Smooth muscle cell (in vitro differentiated cells): Measurements from ENCODE around the gene NEK8. TPM values are rescaled to one million over a fixed set of nuclear protein-coding genes. Genes with fewer than 3 reads are reported as not detected.

ENCODE experiments used
- DNase-seq: peaks from one replicate; lab custom pipeline; 2025; ENCODE audit not compliant: unreplicated experiment; lab: John Stamatoyannopoulos, UW
- H2AFZ ChIP-seq: fragments of 200-600 bp; sonication (generic); 2 replicates; pipeline ENCODE4 v1.6.0; 2016; ENCODE audit warnings: antibody characterized with exemption, low read depth, mild to moderate bottlenecking
- H3F3A ChIP-seq: fragments of 200-600 bp; sonication (generic); 2 replicates; pipeline ENCODE4 v1.6.0; 2017; ENCODE audit warnings: antibody characterized with exemption, low read depth
- H3K27ac ChIP-seq: fragments of 200-600 bp; sonication (generic); 2 replicates; pipeline ENCODE4 v1.5.1; 2016; ENCODE audit warnings: low read depth, mild to moderate bottlenecking
- H3K27me3 ChIP-seq: fragments of 200-600 bp; sonication (generic); 2 replicates; pipeline ENCODE4 v1.6.1; 2016; ENCODE audit warnings: low read depth, mild to moderate bottlenecking
- H3K36me3 ChIP-seq: fragments of 200-600 bp; sonication (generic); 2 replicates; pipeline ENCODE4 v1.5.1; 2016; ENCODE audit warnings: low read depth
- H3K4me1 ChIP-seq: fragments of 200-600 bp; sonication (generic); 2 replicates; pipeline ENCODE4 v1.5.1; 2016; ENCODE audit warnings: low read depth
- H3K4me2 ChIP-seq: fragments of 200-600 bp; sonication (generic); 2 replicates; pipeline ENCODE4 v1.6.0; 2016; ENCODE audit warnings: mild to moderate bottlenecking
- H3K4me3 ChIP-seq: fragments of 200-600 bp; sonication (generic); 2 replicates; pipeline ENCODE4 v1.5.1; 2016; ENCODE audit warnings: mild to moderate bottlenecking
- H3K79me2 ChIP-seq: fragments of 200-600 bp; sonication (generic); 2 replicates; pipeline ENCODE4 v1.6.0; 2016; ENCODE audit warnings: low read depth, mild to moderate bottlenecking
- H3K9ac ChIP-seq: fragments of 200-600 bp; sonication (generic); 2 replicates; pipeline ENCODE4 v1.6.0; 2016; ENCODE audit warnings: low read depth
- H3K9me3 ChIP-seq: fragments of 200-600 bp; sonication (generic); replicated peaks from 2 replicates; pipeline ENCODE4 v1.5.1; 2016; ENCODE audit warnings: low read depth
- H4K20me1 ChIP-seq: fragments of 200-600 bp; sonication (generic); 2 replicates; pipeline ENCODE4 v1.6.0; 2016; ENCODE audit warnings: low read depth
- WGBS: methylation state at CpG from one replicate; pipeline ENCODE4 v1.1.7; 2016; ENCODE audit warnings: low lambda C conversion rate; 5-methylcytosine and 5-hydroxymethylcytosine counted together
- polyA plus RNA-seq: library from polyadenylated mRNA; unstranded; fragments of >200 nt; fragmentation: Nextera tagmentation; extraction: Ambion mirVana; gene quantifications from 2 replicates; pipeline ENCODE4 v1.2.1, GENCODE V29; 2016
- total RNA-seq: library from RNA; depleted of rRNA; stranded (reverse); fragments of >200 nt; gene quantifications from 2 replicates; pipeline ENCODE4 v1.2.3, GENCODE V29; 2014
- TF ChIP-seq, protein P1 (sequence below): fragments of 200-600 bp; sonication (generic); IDR thresholded peaks from 2 replicates; pipeline ENCODE4 v1.5.1; 2017; ENCODE audit warnings: borderline replicate concordance, mild to moderate bottlenecking, antibody characterized with exemption; ENCODE audit not compliant: insufficient read depth, poor library complexity, severe bottlenecking

Gene NEK8
- total and polyA plus RNA-seq, 2 experiments from 2014 or later, result 2.8 to 4.6 TPM

DNA sequence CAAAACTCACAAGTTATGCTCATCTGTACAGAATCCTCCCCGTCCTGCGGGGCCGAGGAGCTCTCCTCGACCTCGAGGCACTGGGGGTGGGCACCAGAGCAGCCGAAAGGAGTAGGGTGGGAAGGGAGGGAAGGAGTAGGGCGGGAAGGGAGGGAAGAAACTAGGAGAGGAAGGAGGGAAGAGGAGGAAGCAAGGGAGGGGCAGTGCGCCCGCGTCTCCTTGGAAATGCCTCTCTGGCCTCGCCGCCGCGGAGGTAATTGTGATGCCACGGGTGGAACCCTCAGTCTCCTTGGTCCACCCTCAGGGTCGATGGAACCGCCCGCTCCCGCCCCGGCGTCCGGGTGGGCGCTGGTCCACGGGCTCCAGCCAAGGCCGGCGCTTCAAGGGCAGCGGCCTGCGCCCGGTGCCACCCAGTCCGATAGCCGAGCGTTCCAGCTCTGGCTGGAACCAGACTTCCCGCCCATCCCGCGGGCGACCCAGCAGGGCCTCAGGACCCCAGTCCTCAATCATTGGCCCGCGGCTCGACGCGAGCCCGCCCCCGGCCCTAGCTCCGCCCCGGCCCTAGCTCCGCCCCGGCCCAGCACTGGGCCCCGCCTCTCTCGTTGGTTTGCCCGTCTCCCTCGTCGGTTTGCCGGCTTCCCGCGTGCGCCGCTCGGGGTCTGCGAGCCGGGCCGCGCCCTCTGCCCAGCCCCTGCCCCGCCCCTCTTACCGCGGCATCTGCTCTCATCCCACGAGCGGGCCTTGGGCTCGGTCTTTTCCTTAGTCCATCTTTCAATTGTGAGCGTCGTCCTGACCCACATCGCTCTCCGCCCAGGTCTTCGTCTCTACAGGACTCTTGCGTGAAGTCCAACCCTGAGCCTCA is 17.5 kb upstream of the NEK8 start:
- Histone ChIP-seq H3K9me3 (no peaks in the 10 kb centered on the region), H2AFZ (no peak overlapping the region), H3K4me2 (peak overlapping the region; percentile 96), H3K9ac (peak overlapping the region; percentile 63), H3K4me1 (peaks cover 13% of the 10 kb centered on the region), H3F3A (peaks cover 29% of the 10 kb centered on the region), H3K27ac (peak overlapping the region; percentile 81), H4K20me1 (peaks cover 17% of the 10 kb centered on the region), H3K79me2 (peaks cover 6% of the 10 kb centered on the region), H3K4me3 (peak overlapping the region; percentile 66), H3K27me3 (no peaks in the 10 kb centered on the region), H3K36me3 (no peaks in the 10 kb centered on the region)
- peak; percentile 87 for DNase-seq
- 0% methylated on average over 49 of the region's 74 CpGs for WGBS
- TF ChIP-seq, protein P1, sequence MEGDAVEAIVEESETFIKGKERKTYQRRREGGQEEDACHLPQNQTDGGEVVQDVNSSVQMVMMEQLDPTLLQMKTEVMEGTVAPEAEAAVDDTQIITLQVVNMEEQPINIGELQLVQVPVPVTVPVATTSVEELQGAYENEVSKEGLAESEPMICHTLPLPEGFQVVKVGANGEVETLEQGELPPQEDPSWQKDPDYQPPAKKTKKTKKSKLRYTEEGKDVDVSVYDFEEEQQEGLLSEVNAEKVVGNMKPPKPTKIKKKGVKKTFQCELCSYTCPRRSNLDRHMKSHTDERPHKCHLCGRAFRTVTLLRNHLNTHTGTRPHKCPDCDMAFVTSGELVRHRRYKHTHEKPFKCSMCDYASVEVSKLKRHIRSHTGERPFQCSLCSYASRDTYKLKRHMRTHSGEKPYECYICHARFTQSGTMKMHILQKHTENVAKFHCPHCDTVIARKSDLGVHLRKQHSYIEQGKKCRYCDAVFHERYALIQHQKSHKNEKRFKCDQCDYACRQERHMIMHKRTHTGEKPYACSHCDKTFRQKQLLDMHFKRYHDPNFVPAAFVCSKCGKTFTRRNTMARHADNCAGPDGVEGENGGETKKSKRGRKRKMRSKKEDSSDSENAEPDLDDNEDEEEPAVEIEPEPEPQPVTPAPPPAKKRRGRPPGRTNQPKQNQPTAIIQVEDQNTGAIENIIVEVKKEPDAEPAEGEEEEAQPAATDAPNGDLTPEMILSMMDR, result no peak

DNA sequence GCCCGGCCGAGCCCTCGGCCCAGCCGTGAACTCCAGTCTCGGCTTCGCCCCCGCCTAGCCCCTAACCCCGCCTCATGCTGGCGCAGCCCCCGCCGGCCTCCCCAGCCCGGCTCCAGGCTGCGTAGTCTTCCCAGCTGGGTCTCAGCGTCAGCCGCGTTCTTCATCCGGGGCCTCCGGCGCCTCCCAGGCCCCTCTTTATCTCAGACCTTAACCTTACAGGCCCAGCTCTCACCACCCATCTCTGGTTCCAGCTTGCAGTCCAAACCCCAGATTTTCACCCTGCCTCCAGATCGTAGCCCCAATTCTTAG is 16.9 kb upstream of the NEK8 start, which contains the start of gene PROCA1:
TSS of gene PROCA1 (minus strand) at position 166 of the 309 bp plus-strand sequence. CDS start 228 bp downstream, outside the sequence.
- H3K9ac ChIP-seq, result peak within 1 kb of the TSS; percentile 63
- WGBS, result 0% methylated on average over 19 of the region's 20 CpGs
- no peaks in the 10 kb centered on the region for H3K9me3 ChIP-seq
- H3K79me2 ChIP-seq, result peaks cover 12% of the 10 kb centered on the region
- H3K4me2 ChIP-seq, result peak within 1 kb of the TSS; percentile 96
- H2AFZ ChIP-seq, result no peak within 1 kb of the TSS
- peak within 1 kb of the TSS; percentile 66 for H3K4me3 ChIP-seq
- H3K27ac ChIP-seq, result peak within 1 kb of the TSS; percentile 81
- TF ChIP-seq, protein P1, result no peak
- no peaks in the 10 kb centered on the region for H3K36me3 ChIP-seq
- peaks cover 23% of the 10 kb centered on the region for H4K20me1 ChIP-seq
- no peaks in the 10 kb centered on the region for H3K27me3 ChIP-seq
- H3F3A ChIP-seq, result peaks cover 29% of the 10 kb centered on the region
- DNase-seq, result no peak
- peaks cover 18% of the 10 kb centered on the region for H3K4me1 ChIP-seq

DNA sequence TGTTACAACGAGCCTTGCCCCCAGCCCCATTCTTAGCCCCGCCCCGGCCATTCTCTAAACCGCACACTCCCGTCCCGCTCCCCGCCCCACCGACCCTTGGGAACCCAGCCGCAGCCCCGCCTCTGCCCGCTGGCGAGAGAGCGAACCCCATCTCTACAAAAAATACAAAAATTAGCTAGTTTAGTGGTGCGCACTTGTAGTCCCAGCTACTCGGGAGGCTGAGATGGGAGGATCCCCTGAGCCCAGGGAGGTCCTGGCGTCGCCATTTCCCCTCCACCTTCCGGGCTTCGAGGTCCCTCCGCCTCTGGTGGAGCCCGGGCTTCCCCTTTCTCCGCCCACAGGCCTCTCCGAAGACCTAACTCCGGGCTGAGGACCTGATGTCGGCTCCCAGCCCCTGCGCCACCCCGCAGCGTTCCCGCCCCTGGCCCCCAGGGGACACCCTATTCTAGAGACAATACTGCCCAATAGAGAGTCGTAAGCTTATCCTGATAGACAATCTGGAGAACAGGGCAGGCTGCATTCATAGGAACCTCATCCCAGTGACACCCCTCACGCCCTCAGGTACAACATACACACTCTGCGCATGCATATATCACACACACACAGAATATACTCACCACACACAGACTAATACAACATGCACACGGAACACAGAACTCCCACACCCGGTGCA is 16.4 kb upstream of the NEK8 start:
- Histone ChIP-seq H2AFZ (no peak overlapping the region), H3K4me3 (peak overlapping the region; percentile 66), H3K4me2 (peak overlapping the region; percentile 96), H4K20me1 (peaks cover 26% of the 10 kb centered on the region), H3K9me3 (no peaks in the 10 kb centered on the region), H3K27me3 (no peaks in the 10 kb centered on the region), H3K4me1 (peaks cover 18% of the 10 kb centered on the region), H3K79me2 (peaks cover 17% of the 10 kb centered on the region), H3K27ac (peak overlapping the region; percentile 81), H3K9ac (peak overlapping the region; percentile 63), H3K36me3 (no peaks in the 10 kb centered on the region), H3F3A (peaks cover 29% of the 10 kb centered on the region)
- peak; percentile 35 for DNase-seq
- 18% methylated on average over 24 of the region's 34 CpGs for WGBS
- TF ChIP-seq, protein P1, result no peak
